Neural progenitor cell (in vitro differentiated cells): Measurements from ENCODE around the gene SLX9.

Experiments
- CTCF ChIP-seq: fragments of 200-600 bp; sonication (generic); IDR thresholded peaks from 2 replicates; pipeline ENCODE4 v1.5.1; 2017; ENCODE audit warnings: antibody characterized with exemption, mild to moderate bottlenecking
- EZH2 ChIP-seq: fragments of 200-600 bp; sonication (generic); IDR thresholded peaks from 2 replicates; pipeline ENCODE4 v1.6.1; 2017; ENCODE audit warnings: antibody characterized with exemption, mild to moderate bottlenecking, moderate library complexity
- EZH2phosphoT487 ChIP-seq: fragments of 200-600 bp; sonication (generic); IDR thresholded peaks from 2 replicates; pipeline ENCODE4 v1.6.1; 2017; ENCODE audit warnings: antibody characterized with exemption

GRCh38 chr21:44894687-44895302, 45.0 kb upstream of the SLX9 start:
- no peak for TF ChIP-seq EZH2phosphoT487
- TF ChIP-seq CTCF: no peak
- TF ChIP-seq EZH2: no peak
